ENCODE data around the gene CPN1.
"Not testable (repeated sequence)": the region's sequence is repeated elsewhere in the genome, so short reads cannot be mapped to it uniquely, and the experiment has no call there.

Gene CPN1

GRCh38 chr10:100081075-100082001, at the start of gene CPN1:
CPN1 (minus strand) TSS chr10:100081869; CDS start chr10:100081625, 244 bp downstream.
- FAIRE-seq = no peak

- no peak for FAIRE-seq
Measured at GRCh38 chr10:100130831-100131230, 49.2 kb upstream of the CPN1 start.

DNA sequence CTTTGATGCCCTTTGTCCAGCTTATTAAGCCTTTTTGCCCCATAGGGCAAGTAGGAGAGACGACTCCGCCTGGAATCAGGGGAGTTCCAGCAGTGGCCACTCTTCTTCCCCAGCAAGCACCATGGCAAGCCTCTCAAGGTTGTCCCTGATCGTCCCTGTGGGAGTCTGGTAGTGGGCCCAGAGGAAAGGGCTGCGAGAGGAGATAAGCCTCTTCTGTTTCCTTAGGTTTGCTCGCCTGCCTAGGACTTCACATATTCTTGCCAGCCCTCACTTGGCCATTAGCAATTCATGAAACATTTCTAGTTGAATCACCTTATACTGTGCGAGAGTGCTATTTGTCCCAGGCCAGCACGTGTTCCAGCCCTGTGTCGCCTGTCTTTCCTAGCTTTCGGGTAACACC, 47.8 kb upstream of the CPN1 start:
- no peak for FAIRE-seq

GRCh38 chr10:100128951-100129350, 47.3 kb upstream of the CPN1 start:
- no peak for FAIRE-seq

GRCh38 chr10:100125335-100125734, 43.7 kb upstream of the CPN1 start:
- not testable (repeated sequence) for FAIRE-seq

- FAIRE-seq = no peak
Measured at GRCh38 chr10:100124097-100124496, 42.4 kb upstream of the CPN1 start.

DNA sequence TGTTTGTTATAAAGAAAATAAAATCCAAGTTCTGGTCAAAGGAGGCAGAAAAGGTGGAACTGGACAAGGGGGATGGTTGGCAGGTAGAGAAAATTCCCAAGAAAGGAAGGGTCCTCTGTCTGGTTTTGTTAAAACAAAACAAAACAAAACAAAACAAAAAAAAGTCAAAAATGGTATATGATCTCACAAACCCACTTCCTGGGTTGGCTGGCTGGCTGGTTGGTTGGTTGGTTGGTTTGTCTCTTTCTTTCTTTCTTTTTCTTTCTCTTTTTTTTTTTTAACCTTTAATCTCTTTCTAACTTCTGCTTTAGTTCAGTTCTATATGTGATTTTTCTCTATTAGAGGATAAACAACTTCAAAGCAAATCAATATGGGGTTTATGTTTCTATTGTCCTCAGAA, 41.1 kb upstream of the CPN1 start:
- FAIRE-seq = no peak

DNA sequence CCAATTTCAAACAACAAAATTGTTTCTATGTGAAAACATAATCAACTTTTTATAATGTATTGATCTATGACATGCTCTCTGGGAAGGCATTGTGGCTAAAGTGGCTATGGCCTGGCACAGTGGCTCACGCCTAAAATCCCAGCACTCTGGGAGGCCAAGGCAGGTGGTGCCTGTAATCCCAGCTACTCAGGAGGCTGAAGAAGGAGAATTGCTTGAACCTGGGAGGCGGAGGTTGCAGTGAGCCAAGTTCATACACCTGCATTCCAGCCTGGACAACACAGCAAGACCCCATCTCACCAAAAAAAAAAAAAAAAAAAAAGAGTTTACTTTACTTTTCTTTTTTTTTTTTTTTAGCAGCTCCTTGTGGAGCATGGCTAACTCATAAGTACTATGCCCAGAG, 38.9 kb upstream of the CPN1 start:
- no peak for FAIRE-seq

- FAIRE-seq = no peak
Measured at GRCh38 chr10:100119726-100120125, 38.1 kb upstream of the CPN1 start.

- no peak for FAIRE-seq
Measured at GRCh38 chr10:100114976-100115770, 33.5 kb upstream of the CPN1 start.

- no peak for FAIRE-seq
Measured at GRCh38 chr10:100114460-100114859, 32.8 kb upstream of the CPN1 start.

- no peak for FAIRE-seq
Measured at GRCh38 chr10:100109670-100110069, 28.0 kb upstream of the CPN1 start.

GRCh38 chr10:100106865-100107264, 25.2 kb upstream of the CPN1 start:
- no peak for FAIRE-seq

DNA sequence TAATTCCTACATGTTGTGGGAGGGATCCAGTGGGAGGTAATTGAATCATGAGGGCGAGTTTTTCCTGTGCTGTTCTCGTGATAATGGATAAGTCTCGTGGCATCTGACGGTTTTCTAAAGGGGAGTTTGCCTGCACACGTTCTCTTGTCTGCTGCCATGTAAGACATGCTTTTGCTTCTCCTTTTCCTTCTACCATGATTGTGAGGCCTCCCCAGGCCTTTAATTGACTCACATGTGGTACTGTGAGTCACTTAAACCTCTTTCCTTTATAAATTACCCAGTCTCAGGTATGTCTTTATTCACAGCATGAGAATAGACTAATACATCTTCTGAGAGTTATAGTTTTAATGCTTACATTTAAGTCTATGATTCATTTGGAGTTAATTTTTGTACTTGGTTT, 22.6 kb upstream of the CPN1 start:
- no peak for FAIRE-seq

DNA sequence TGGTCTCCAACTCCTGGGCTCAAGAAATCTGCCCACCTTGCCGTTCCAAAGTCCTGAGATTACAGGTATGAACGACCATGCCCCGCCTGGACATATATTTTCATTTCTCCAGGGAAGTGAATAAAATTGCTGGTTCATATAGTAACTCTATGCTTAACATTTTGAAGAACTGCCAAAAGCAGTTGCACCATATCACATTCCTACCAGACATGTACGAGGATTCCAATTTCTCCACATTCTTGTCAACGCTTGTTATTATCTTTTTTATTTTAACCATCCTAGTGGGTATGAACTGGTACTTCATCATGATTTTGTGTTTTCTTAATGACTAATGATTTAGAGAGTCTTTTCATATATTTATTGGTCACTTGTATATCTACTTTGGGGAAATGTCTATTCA, 21.9 kb upstream of the CPN1 start:
- no peak for FAIRE-seq

DNA sequence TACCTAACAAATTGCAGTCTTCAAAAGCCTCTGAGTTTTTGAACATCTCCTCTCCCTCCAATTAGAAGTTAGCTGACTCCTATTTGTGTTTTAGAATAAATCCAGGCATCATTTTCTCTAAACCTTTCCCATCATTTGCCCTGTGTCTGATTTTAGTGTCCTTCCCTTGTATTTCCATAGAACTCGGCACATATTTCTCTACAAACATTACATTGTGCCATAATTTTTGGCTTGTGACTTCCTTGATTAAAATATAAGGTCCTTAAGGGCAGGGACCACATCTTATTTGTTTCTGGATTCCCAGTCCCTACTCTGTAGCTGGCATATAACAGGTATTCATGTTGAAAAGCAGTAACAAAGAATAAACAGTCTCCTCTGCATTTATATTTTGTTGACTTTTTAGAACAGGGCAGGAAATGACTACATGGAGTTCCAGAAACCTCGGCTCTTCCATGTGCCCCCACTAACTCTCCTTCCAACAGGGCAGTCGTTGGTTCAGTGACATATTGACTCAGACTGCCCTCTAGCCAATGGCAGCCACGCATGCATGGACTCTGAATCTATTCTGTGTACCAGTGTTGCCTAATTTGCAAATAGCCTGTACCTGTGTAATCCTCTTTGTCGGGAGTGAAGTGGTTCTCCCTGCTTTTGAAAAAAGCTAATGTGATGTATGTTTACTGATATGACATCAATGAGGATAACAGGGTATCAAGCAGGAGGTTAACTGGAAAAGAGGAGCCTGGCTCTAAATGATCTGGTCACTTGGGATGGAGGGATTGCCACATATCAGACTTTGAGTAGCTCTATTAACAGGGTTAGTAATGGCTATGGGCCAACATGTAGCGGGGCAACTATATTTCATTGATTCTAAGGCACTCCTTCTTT, 19.8 kb upstream of the CPN1 start:
- FAIRE-seq = no peak

DNA sequence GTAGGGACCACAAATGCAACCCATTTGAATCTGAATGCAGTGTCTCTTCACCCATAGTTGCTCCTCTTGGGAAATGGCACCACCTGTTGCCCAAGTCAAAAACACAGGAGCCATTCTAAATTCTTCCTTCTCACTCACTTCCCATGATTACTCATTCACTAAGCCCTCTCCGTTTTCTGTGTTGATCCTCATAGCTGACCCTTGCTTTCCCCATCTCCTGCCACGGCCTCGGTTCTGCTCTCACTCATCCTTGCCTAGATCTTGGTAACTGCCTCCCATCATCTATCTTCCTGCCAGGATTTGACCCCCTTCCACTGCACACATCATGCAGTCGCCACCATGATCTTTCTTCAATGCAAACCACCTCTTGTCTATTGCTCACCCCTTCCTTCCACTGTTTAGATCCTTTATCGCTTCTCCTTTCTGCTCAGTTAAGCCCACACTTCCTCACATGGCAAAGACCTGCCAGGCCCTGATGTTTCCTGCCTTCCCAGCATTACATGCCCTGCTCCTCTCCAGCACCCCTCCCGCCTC, 19.0 kb upstream of the CPN1 start:
- FAIRE-seq = no peak

- FAIRE-seq = no peak
Measured at GRCh38 chr10:100089241-100089640, 7.6 kb upstream of the CPN1 start.

- FAIRE-seq = not testable (repeated sequence)
Measured at GRCh38 chr10:100086708-100087107, 5.0 kb upstream of the CPN1 start.

DNA sequence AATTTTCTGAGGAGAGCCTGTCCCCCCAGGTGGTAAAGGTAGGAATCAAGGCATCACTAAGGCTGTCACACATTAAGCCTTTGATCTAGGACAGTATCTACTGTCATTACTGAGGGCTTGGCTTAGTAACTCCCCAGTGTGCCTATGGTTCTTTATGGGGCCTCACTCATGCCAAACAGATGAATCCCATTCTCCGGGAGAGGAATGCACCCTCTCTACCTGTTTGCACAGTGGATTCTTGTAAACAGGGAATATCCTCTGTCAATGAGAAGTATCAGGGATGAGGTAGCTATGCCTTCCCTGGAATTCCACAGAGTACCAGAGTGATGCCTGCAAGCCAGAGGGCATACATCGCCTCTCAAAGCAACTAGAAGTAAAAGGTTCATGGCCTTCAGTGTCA, 3.9 kb upstream of the CPN1 start:
- FAIRE-seq = no peak

DNA sequence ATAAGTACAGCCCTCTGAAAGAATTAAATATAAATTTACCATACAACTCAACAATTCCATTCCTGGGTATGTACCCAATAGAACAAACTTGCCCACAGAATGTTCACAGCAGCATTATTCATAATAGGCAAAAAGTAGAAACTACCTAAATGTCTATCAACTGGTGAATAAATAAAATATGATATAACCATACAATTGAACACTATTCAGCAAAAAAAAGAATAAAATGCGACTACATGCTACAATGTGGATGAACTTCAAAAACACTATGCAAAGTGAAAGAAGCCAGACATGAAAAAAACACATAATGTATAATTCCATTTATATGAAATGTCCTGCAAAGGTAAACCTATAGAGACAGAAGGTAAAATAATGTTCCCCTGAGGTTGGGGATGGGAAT, 2.0 kb upstream of the CPN1 start:
- FAIRE-seq = no peak

DNA sequence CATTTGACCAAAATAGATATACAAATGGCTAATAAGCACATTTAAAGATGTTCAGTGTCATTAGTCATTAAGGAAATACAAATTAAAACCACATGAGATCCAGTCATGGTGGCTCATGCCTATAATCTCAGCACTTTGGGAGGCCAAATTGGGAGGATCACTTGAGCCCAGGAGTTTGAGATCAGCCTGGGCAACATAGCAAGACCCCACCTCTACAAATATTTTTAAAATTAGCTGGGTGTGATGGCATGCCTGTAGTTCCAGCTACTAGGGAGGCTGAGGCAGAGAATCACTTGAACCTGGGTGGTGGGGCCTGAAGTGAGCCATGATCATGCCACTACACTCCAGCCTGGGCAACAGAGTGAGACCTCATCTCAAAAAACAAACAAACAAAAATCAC, 607 bp upstream of the CPN1 start:
- not testable (repeated sequence) for FAIRE-seq

DNA sequence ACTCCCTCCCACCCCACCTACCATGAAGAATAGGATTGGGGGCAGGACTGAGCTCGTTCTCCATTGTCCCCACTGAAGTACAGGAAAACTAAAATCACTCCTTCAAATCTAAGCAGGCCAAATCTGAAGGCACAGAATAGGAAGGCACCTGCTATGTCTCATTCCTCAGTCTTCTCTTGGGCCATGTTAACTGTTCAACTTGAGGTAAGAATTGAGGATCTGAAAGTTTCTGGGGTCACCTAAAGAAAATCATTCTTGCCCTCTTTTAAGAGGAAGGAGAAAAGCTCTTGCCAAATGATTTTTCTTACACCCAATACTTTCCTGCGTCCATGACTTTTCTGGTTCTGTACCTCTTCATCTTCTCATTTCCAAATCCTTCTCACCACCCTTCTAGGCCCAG, 4.9 kb downstream of the CPN1 start:
- FAIRE-seq = no peak

Measured in endometrium (tissue), 2 donors.